Mucosa of descending colon (tissue), 3 donors: ENCODE measurements around the gene DUSP5. TPM values are rescaled to one million over a fixed set of nuclear protein-coding genes. Genes with fewer than 3 reads are reported as not detected.

Source experiments
- ATAC-seq: fragments of 200-7000 bp; cut with Tn5 transposase; one replicate; pipeline ENCODE4 v1.9.1; 2020; ENCODE audit warnings: mild to moderate bottlenecking, moderate library complexity
- DNase-seq, 3 donors: peaks; one replicate each; pipeline ENCODE4 v3.0.0-alpha.2; 2020
- H3K36me3 ChIP-seq: fragments of 200-600 bp; one replicate; pipeline ENCODE4 v1.8.0; 2021; ENCODE audit warnings: low read depth, mild to moderate bottlenecking
- H3K4me1 ChIP-seq: fragments of 200-600 bp; one replicate; pipeline ENCODE4 v1.8.0; 2021; ENCODE audit warnings: low read depth, mild to moderate bottlenecking
- H3K4me3 ChIP-seq: fragments of 200-600 bp; one replicate; pipeline ENCODE4 v1.8.0; 2021; ENCODE audit warnings: mild to moderate bottlenecking
- H3K9me3 ChIP-seq: fragments of 200-600 bp; one replicate; pipeline ENCODE4 v1.8.0; 2021; ENCODE audit warnings: mild to moderate bottlenecking
- CTCF ChIP-seq: fragments of 200-600 bp; IDR thresholded peaks from one replicate; pipeline ENCODE4 v1.8.0; 2022; ENCODE audit warnings: antibody characterized with exemption, mild to moderate bottlenecking
- intact Hi-C, 2 donors: fragments of 100-400 bp; cut with DNase I in 1 of 2; cut with micrococcal nuclease in 1 of 2; formaldehyde crosslinking; loops; one replicate each; pipeline versions ENCODE4 v1.11.0 to v1.11.1; 2022; cut with DNase I, micrococcal nuclease
- total RNA-seq, 3 donors: library from RNA; stranded (reverse); fragmentation: NEBNext Ultra II Directional in 2 of 3; extraction: Animal tissue kit (Norgen Biotek cat#: 25700) in 2 of 3; gene quantifications; one replicate each; pipeline versions ENCODE4 v1.2.1 to v1.2.4, GENCODE V29; 2021 to 2023
- donor health status: DM: no; HTN: no; CAD: no; lungs with moderate emphysema.
- donor health status: DM: no; HTN: no; CAD: no.
- donor health status: DM: no; HTN: yes; CAD: no.

Gene DUSP5
- total RNA-seq, 3 donors from 2014 or later, result 21.5 to 40.1 (median 23.9) TPM

- peak in 1 of 3 donors; percentile 68 for DNase-seq
- ATAC-seq, result peak; percentile 42
- intact Hi-C loops, result no loop called here
- Histone ChIP-seq H3K9me3 (no peaks in the 10 kb centered on the region), H3K4me1 (no peaks in the 10 kb centered on the region), H3K36me3 (no peaks in the 10 kb centered on the region), H3K4me3 (no peak overlapping the region)
- TF ChIP-seq CTCF, result peak; percentile 19
These were observed 59.4 kb downstream of the DUSP5 start for GRCh38 chr10:110556969-110557601.

- no peak for TF ChIP-seq CTCF
- Histone ChIP-seq H3K4me3 (no peak overlapping the region), H3K4me1 (no peaks in the 10 kb centered on the region), H3K9me3 (no peaks in the 10 kb centered on the region), H3K36me3 (no peaks in the 10 kb centered on the region)
- DNase-seq, result no peak
- ATAC-seq, result no peak
- intact Hi-C loops, result no loop called here
These were observed 60.3 kb downstream of the DUSP5 start for GRCh38 chr10:110558041-110558440.

GRCh38 chr10:110560012-110560411, 62.3 kb downstream of the DUSP5 start:
- no peak for DNase-seq
- Histone ChIP-seq H3K4me3 (no peak overlapping the region), H3K36me3 (no peaks in the 10 kb centered on the region), H3K9me3 (no peaks in the 10 kb centered on the region), H3K4me1 (no peaks in the 10 kb centered on the region)
- ATAC-seq, result no peak
- TF ChIP-seq CTCF, result no peak
- intact Hi-C loops, result no loop called here

Other genes starting within 250 kb of the DUSP5 start
- 10 to 100 TPM; 19.3 to 30.1 (median 24.8) TPM for gene SMNDC1, start 193.0 kb upstream of the DUSP5 start, total RNA-seq
- 10 to 100 TPM; 24.1 to 36.3 (median 27.3) TPM for gene SMC3, start 69.8 kb downstream of the DUSP5 start, total RNA-seq
- 1 to 10 TPM in 2 of 3 donors, under 1 TPM in 1; 0.46 to 9.7 (median 2.0) TPM for gene RBM20, start 146.4 kb downstream of the DUSP5 start, total RNA-seq